AG04450 (cell line): Measurements from ENCODE around the gene TRIM24. TPM values are rescaled to one million over a fixed set of nuclear protein-coding genes. Genes with fewer than 3 reads are reported as not detected.

Source experiments
- CTCF ChIA-PET: fragments of 300-600, 350-600 bp; formaldehyde crosslinking; extraction: SDS; loops from one replicate; lab custom pipeline; 2022; ENCODE audit warnings: antibody characterized with exemption, inconsistent platforms; lab: Charles Lee
- POLR2A ChIA-PET: fragments of 350-600 bp; formaldehyde crosslinking; extraction: SDS; loops from one replicate; lab custom pipeline; 2021; ENCODE audit warnings: antibody characterized with exemption, inconsistent platforms; lab: Yijun Ruan, JAX
- DNase-seq: peaks from one replicate; pipeline ENCODE4 v3.0.0-alpha.2; 2011; ENCODE audit warnings: low read depth, low spot score
- H3K27ac ChIP-seq: one replicate; pipeline ENCODE4 v1.5.1; 2012; ENCODE audit warnings: low read depth, low read length, control low read depth
- H3K27me3 ChIP-seq: one replicate; pipeline ENCODE4 v1.6.0; 2012; ENCODE audit warnings: low read length; ENCODE audit not compliant: control insufficient read depth, insufficient read depth
- H3K4me3 ChIP-seq: 2 replicates; pipeline ENCODE4 v1.5.1; 2011; ENCODE audit warnings: mild to moderate bottlenecking, low read depth, low read length, control low read depth
- H3K9me3 ChIP-seq: 2 replicates; pipeline ENCODE4 v1.5.1; 2012; ENCODE audit warnings: low read length; ENCODE audit not compliant: control insufficient read depth, insufficient read depth
- polyA plus RNA-seq: library from polyadenylated mRNA; depleted of rRNA; stranded (reverse); fragments of >200 nt; gene quantifications from 2 replicates; pipeline ENCODE4 v1.2.3, GENCODE V29; 2011
- TF ChIP-seq, protein P1 (sequence below): IDR thresholded peaks from 2 replicates; pipeline ENCODE4 v1.5.1; 2011; ENCODE audit warnings: low read depth, low read length, control low read depth, inconsistent platforms

The TRIM24 gene
- polyA plus RNA-seq, 1 experiment = 9.3 TPM

GRCh38 chr7:138500892-138501291 lies 40.8 kb downstream of the TRIM24 start:
- TF ChIP-seq, protein P1, sequence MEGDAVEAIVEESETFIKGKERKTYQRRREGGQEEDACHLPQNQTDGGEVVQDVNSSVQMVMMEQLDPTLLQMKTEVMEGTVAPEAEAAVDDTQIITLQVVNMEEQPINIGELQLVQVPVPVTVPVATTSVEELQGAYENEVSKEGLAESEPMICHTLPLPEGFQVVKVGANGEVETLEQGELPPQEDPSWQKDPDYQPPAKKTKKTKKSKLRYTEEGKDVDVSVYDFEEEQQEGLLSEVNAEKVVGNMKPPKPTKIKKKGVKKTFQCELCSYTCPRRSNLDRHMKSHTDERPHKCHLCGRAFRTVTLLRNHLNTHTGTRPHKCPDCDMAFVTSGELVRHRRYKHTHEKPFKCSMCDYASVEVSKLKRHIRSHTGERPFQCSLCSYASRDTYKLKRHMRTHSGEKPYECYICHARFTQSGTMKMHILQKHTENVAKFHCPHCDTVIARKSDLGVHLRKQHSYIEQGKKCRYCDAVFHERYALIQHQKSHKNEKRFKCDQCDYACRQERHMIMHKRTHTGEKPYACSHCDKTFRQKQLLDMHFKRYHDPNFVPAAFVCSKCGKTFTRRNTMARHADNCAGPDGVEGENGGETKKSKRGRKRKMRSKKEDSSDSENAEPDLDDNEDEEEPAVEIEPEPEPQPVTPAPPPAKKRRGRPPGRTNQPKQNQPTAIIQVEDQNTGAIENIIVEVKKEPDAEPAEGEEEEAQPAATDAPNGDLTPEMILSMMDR = no peak
- Histone ChIP-seq H3K27me3 (no peaks in the 10 kb centered on the region), H3K9me3 (peaks cover 3% of the 10 kb centered on the region; the same call in 1 of the 2 replicates), H3K4me3 (no peak overlapping the region), H3K27ac (no peak overlapping the region)
- ChIA-PET CTCF (no interaction called here), POLR2A (no interaction called here)
- no peak for DNase-seq

DNA sequence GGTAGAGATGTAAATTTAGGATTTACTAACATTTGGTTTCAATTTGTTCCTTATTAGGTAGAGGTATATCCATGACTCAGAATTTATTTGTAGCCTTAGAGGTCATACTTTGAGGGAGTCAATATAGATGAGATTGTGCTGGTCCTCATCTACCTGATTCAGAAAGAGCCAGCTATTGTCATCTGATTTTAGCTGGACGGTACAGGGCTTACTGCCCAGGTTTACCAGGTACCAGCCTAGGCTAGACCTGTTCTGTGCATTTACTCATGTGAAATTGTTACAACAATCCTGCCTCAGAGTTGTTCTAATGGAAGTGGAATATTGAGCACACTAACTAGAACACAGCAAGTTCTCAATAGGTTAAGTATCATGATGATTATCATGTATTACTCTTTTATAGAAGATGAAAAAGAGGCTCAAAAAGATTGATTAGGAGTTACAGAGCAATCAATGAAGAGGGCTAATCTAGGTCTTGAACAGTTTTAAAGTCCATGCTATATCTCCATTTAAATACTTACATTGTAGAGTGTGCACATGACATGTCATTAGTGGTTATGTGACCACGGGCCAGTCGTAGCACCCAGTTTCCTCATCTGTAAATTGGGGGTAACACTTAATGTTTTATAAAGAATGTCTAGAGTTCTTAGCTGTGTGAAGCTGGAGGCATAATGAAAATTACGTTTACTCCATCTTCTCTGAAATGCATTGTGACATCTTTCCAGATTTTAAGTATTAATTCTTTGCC lies 42.1 kb downstream of the TRIM24 start:
- H3K27ac ChIP-seq = no peak overlapping the region
- TF ChIP-seq, protein P1 = no peak

GRCh38 chr7:138505361-138505873 lies 45.4 kb downstream of the TRIM24 start:
- Histone ChIP-seq H3K27me3 (no peaks in the 10 kb centered on the region), H3K9me3 (no peaks in the 10 kb centered on the region), H3K27ac (no peak overlapping the region), H3K4me3 (no peak overlapping the region)
- POLR2A ChIA-PET = no interaction called here
- CTCF ChIA-PET = interaction anchor here (1.5 kb wide), 1 partner anchor 25 kb away, joined by 3 read pairs; no protein-coding TSS in a partner anchor
- no peak for DNase-seq
- TF ChIP-seq, protein P1 = no peak

More for the DNA sequence above, 42.1 kb downstream of the TRIM24 start:
- no peak for DNase-seq
- H3K9me3 ChIP-seq = peaks cover 3% of the 10 kb centered on the region; the same call in 1 of the 2 replicates
- no peaks in the 10 kb centered on the region for H3K27me3 ChIP-seq
- CTCF ChIA-PET = no interaction called here
- H3K4me3 ChIP-seq = no peak overlapping the region
- POLR2A ChIA-PET = no interaction called here

DNA sequence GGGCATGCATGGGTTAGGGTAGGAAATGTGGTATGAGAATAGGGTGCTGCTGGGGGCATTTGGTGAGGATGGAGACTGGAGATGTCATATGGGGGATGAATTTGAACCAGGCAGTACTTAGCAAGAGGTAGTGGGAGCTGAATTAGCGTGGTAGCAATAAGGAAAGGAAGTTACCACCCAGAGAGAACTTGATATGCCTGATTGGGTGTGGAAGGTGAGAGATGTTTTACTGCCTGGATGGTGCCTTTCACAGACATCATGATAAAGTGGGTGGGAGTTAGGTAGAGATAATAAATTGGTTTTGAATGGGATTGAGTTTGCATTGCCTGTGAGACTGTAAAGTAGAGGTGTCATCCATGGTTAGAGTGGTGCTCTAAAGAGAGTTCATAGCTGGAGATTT lies 46.7 kb downstream of the TRIM24 start:
- ChIA-PET POLR2A (no interaction called here), CTCF (interaction anchor here (0.6 to 0.8 kb wide), 2 partner anchors 8 to 9 kb away, joined by 4 read pairs; no protein-coding TSS in a partner anchor)
- DNase-seq = no peak
- Histone ChIP-seq H3K4me3 (no peak overlapping the region), H3K9me3 (no peaks in the 10 kb centered on the region), H3K27ac (no peak overlapping the region), H3K27me3 (no peaks in the 10 kb centered on the region)
- TF ChIP-seq, protein P1 = no peak

DNA sequence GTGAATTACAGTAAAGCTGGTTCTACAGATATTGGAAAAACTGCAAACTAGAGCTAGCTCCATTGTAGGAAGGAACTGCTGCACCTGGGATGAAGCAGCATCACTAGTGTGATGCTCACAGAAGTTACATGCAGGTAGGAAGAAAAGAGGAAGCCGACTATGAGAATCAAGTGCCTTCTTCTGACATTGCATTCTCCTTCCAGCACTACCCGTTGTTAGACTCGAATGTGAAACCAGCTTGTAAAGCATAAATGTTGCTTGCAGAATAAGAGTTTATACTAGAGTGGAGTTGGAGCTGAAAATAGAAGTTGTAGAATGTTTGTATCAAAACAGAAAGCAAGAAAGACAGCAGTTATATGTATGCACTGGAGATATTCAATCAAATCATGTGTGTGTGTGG lies 49.9 kb downstream of the TRIM24 start:
- ChIA-PET POLR2A (no interaction called here), CTCF (interaction anchor here (0.7 kb wide), 1 partner anchor 73 kb away, joined by 3 read pairs; no protein-coding TSS in a partner anchor)
- no peak overlapping the region for H3K4me3 ChIP-seq
- no peak for DNase-seq
- no peaks in the 10 kb centered on the region for H3K27me3 ChIP-seq
- H3K9me3 ChIP-seq = no peaks in the 10 kb centered on the region
- H3K27ac ChIP-seq = no peak overlapping the region
- TF ChIP-seq, protein P1 = no peak
